NCI-H2196 treated with DMSO at 0.1 percent for 48 hours (cell line): ENCODE measurements around the gene F7.

Experiments used
- DNase-seq: peaks from one replicate; lab custom pipeline; 2025; ENCODE audit not compliant: unreplicated experiment; lab: John Stamatoyannopoulos, UW

F7 gene

DNA sequence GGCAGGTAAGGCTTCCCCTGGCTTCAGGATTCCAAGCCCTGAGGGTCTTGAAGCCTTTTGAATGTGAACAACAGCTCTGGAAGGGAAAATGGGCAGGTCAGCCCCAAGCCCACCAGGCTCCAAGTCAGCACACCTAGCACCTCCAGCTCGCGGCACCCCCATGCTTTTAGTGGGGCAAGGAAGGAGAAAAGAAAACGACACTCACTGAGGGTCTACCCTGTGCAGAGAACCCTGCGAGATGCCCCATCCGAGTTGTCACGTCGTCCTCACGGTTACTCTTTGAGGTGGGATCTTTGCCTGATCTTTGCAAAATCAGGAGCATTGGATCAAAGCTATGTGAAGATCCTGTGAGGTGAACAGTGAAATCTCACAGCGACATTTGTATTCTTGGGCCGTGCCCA, 11.3 kb downstream of the F7 start:
- DNase-seq: no peak

- DNase-seq: no peak
Measured at GRCh38 chr13:113117335-113117872, 11.8 kb downstream of the F7 start.

GRCh38 chr13:113117911-113118260, 12.3 kb downstream of the F7 start:
- no peak for DNase-seq

- no peak for DNase-seq
Measured at GRCh38 chr13:113118261-113119021, 12.8 kb downstream of the F7 start.

DNA sequence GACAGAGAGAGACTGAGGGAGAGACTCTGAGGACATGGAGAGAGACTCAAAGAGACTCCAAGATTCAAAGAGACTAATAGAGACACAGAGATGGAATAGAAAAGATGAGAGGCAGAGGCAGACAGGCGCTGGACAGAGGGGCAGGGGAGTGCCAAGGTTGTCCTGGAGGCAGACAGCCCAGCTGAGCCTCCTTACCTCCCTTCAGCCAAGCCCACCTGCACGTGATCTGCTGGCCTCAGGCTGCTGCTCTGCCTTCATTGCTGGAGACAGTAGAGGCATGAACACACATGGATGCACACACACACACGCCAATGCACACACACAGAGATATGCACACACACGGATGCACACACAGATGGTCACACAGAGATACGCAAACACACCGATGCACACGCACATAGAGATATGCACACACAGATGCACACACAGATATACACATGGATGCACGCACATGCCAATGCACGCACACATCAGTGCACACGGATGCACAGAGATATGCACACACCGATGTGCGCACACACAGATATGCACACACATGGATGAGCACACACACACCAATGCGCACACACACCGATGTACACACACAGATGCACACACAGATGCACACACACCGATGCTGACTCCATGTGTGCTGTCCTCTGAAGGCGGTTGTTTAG, 13.7 kb downstream of the F7 start:
- no peak for DNase-seq

- DNase-seq: no peak
Measured at GRCh38 chr13:113119822-113120189, 14.2 kb downstream of the F7 start.

DNA sequence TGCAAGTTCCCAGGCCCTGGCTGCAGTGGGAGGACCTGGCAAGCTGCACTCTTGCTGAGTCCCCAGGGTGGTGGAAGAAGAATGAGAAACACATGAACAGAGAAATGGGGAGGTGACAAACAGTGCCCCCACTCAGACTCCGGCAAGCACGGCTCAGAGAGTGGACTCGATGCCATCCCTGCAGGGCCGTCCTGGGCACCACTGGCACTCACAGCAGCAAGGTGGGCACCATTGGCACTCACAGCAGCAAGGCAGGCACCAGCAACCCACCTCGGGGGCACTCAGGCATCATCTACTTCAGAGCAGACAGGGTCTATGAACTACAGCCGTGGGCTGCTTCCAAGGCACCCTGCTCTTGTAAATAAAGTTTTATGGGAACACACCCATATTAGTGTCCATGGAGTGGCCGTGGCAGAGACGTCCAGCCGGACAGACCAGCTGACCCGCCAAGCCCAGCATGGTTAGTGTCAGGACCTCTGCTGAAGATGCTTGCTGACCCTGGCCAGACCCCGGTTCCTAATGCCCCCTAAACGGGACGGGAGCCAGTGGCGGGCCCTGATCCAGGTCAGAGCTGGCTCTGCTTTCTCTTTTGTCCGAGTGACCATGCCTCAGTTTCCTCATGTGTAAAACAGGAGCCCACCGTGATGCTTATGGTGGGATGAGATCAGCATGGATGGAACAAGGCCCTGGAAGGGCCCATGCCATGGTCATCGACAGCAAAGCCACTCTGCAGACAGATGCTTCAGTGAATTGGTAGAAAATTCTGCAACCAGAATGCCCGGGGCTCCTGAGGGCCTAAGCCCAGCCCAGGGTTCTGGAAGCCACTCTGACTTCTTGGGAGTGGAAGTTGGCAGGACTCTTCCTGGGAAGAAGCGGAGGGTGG, 14.9 kb downstream of the F7 start:
- DNase-seq: no peak

DNA sequence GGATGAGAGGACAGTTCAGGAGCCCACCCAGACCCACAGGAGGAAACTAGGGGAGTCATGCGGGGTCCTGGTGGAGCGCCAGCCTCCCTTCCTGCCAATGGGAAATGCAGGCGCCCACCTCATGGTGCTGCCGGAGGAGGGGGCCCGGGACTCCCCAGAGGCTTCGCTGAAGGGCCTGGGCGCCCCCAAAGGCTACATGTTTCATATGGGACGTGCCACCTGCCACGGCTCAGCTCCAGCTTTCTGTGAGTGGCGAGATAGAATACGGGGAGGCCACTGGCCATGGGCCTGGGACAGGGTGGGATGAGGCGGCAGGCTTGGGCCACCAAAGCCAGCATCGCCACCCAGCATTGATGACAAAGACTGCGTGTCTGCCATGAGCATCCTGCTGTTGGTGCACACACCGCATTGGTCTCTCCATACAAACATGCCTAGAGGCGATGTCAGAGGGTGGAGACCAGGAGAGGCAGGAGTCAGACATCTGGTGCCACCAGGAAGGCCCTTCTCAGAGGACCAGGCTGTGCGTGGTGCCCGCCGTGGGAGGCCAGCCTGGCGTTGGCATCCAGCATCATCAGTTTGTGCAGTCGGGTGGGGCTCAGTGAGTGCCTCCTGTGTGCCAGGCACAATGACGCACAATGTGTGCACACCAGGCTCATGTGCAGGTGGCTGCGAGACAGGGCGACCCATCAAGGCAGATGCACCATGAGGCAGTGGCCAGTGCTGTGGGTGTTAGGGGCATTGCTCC, 15.8 kb downstream of the F7 start:
- DNase-seq: no peak

GRCh38 chr13:113121928-113122471, 16.4 kb downstream of the F7 start:
- DNase-seq: no peak

DNA sequence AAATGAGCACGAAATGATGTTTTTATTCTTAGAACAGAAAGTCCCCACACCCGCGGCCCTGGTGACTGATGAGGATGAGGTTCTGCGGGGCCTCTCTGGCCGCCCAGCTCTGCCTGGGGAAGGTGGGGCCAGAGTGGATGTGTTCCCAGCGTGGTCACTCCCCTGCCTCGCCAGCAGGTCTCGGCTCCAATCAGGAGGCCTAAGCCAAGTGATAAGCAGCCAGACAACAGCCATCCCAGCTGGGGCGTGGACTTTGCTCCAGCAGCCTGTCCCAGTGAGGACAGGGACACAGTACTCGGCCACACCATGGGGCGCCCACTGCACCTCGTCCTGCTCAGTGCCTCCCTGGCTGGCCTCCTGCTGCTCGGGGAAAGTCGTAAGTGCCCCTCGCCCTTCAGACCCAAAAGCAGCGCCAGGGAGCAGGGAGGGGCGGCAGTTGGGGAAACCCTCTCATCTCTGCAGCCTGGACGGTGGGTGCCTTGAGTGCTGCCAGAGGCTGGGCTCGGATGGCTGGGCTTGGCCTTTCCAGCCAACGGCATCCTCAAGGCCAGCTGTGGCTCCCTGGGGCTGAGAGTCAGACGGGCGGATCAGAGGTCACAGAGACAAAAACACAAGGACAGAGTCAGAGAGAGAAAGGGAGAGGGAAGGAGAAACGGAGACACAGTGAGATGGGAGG, 17.1 kb downstream of the F7 start, which contains the start of gene F10:
Gene F10, plus strand, starts transcription at position 250 of the 676 bp plus-strand sequence. Its CDS starts 57 bp downstream, at position 307.
- no peak for DNase-seq

DNA sequence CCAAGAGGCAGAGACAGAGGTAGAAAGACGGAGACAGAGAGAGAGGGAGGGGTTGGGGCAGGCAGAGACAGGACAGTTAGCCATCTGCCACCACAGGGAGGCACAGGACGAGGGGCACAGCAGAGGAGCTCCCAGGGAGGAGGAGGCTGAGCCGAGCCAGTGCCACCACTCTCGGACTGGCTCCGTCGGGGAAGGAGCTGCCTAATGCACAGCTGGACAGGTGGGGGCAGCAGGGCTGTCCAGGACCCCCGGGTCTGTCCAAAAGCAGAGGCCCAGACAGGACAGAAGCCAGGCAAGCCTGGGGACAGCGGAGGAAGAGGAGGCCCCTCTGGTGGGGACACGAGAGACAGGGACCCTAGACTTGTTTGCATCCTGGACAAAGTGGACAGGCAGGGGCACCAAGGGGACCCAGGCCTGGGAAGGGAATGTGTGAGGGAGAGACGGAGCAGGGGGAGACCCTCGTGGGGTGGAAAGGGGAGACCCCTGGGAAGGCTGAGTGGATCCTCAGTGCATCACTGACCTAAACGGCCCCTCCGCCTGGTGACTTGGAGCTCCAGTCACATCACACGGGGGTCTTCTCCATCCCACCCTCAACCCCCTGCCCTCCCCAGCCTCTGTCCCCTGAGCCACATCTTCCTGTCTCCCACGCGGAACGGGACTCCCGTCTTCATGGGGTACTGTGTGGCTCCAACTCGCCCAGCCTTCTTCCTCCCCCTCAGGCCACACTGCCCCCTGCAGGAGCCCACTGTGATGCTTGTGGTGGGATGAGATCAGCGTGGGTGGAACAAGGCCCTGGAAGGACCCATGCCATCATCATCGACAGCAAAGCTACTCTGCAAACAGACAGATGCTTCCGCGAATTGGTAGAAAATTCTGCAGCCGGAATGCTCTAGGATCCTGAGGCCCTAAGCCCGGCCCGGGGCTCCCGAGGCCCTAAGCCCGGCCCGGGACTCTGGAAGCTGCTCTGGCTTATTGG, 17.9 kb downstream of the F7 start:
- no peak for DNase-seq

DNA sequence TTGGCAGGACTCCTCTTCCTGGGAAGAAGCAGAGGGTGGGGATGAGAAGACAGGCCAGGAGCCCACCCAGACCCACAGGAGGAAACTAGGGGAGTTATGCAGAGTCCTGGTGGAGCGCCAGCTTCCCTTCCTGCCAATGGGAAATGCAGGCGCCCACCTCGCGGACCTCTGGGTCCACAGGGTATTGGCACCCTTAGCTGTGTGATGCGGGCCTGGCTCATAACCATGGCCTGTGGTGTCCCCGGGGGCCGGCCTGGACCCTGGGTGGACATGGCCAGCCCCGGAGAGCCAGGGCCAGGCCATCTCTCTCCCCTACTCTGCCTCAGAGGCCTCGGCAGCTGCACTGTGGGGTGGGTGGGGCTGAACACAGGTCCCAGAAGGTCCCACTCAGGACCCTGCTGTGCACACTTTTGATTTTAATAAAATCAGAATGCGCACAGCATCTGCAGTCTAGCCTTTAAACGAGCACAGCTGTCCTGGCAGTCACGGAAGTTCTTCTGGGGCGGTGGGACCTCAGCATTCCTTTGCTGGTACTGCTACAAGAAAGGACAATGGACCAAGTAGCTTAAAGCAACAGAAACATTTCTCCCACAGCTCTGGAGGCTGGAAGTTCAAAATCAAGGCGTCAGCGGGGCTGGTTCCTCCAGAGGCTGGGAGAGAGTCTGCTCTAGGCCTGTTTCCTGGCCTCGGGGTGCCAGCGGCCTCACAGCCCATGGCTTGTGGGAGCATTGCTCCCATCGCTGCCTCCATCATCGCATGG, 18.8 kb downstream of the F7 start:
- DNase-seq: no peak

GRCh38 chr13:113125506-113126264, 20.1 kb downstream of the F7 start:
- no peak for DNase-seq

DNA sequence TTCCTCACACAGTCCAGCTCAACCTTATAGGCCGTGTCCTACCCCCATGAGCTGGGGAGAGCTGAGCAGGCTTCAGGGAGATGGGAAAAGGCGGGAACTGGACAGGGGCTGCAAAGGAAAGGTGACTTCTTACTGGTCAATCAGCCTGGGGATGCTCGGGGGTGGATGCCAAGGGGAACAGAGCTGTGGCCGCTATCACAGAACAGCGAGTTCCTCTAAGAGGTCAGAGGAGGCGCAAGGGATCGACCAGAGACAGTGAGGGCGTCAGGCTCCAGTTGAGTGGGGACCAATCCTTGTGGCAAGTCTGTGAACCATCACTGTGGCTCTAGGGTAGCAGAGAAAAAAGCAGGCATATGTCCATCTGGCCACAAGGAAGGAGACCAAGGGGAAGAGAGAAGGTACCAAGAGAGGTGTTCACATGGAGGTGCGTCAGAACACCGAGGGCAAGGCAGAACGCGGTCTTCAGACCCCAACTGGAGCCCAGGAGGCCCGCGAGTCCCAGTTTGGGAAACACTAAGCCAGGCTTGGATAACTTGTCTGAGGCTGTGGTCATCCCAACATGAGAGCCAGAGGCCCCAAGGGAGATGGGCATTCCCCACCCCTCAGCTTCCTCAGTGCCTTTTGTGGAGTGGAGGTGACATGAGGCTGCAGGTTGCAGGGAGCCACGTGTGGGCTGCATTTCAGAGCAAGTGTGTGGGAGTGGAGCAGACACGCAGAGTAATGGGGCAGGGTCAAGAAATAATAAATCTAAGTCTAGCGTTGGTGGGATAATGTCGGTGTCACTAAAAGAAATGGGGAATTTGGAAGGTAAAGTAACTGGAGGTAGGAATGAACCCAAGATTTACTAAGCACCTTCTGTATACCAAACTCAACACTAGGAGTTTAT, 20.9 kb downstream of the F7 start:
- DNase-seq: no peak

DNA sequence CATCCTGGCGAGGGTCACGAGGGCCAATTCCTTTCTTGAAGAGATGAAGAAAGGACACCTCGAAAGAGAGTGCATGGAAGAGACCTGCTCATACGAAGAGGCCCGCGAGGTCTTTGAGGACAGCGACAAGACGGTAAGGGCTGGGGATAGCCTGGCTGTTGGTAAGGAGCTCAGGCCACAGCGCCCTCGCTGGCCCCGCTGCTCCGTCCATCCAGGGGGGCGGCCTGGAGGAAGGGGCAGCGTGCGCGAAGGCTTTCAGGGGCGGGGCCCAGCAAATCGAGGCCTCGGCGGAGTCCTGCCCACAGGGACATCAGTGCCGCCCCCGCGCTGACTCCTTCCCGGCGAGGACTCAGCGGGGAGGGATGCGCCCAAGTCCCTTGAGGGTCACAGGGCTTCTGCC, 23.9 kb downstream of the F7 start:
- DNase-seq: no peak
